Caco-2 (cell line): ENCODE data around the gene TMCC2. TPM values are rescaled to one million over a fixed set of nuclear protein-coding genes. Genes with fewer than 3 reads are reported as not detected.

Experiments used
- BruUV-seq: library from RNA; stranded (reverse); fragments of 400-500 nt; replicated peaks from 2 replicates; lab custom pipeline; 2021; lab: Mats Ljungman, UMichigan
- CTCF ChIA-PET: fragments of 300-600 bp; sonication (Branson Sonifier 250); formaldehyde crosslinking; loops from one replicate; lab custom pipeline; 2022; ENCODE audit warnings: antibody characterized with exemption; lab: Charles Lee
- POLR2A ChIA-PET: fragments of 300-600 bp; sonication (Branson Sonifier 250); formaldehyde crosslinking; loops from one replicate; lab custom pipeline; 2022; ENCODE audit warnings: antibody characterized with exemption; lab: Charles Lee
- DNase-seq, 2 experiments: peaks; one replicate each; pipeline versions ENCODE4 v3.0.0 to v3.0.0-alpha.2; 2020 to 2022
- H3K27me3 ChIP-seq: replicated peaks from 2 replicates; pipeline ENCODE4 v1.6.0; 2011; ENCODE audit warnings: low read length; ENCODE audit not compliant: control insufficient read depth, insufficient read depth
- H3K36me3 ChIP-seq: 2 replicates; pipeline ENCODE4 v1.5.1; 2011; ENCODE audit warnings: low read length; ENCODE audit not compliant: control insufficient read depth, insufficient read depth
- H3K4me1 ChIP-seq: fragments of 250-450 bp; sonication (Bioruptor Pico); 2 replicates; pipeline ENCODE4 v1.5.1; 2020; ENCODE audit warnings: mild to moderate bottlenecking
- H3K4me3 ChIP-seq: 2 replicates; pipeline ENCODE4 v1.5.1; 2011; ENCODE audit warnings: low read depth, mild to moderate bottlenecking, control low read depth, low read length
- H3K9me3 ChIP-seq: fragments of 250-450 bp; sonication (Bioruptor Pico); 2 replicates; pipeline ENCODE4 v1.5.1; 2020; ENCODE audit warnings: mild to moderate bottlenecking, moderate library complexity
- H3K27ac Mint-ChIP-seq: one replicate; pipeline ENCODE4 v1.8.0; 2022; ENCODE audit warnings: mixed read lengths; ENCODE audit not compliant: unreplicated experiment
- H3K27me3 Mint-ChIP-seq: one replicate; pipeline ENCODE4 v1.8.0; 2022; ENCODE audit warnings: mixed read lengths; ENCODE audit not compliant: insufficient read depth, unreplicated experiment
- H3K36me3 Mint-ChIP-seq: one replicate; pipeline ENCODE4 v1.8.0; 2022; ENCODE audit warnings: mild to moderate bottlenecking, mixed read lengths; ENCODE audit not compliant: insufficient read depth, unreplicated experiment
- H3K4me1 Mint-ChIP-seq: one replicate; pipeline ENCODE4 v1.8.0; 2022; ENCODE audit warnings: low read depth, mixed read lengths; ENCODE audit not compliant: unreplicated experiment
- H3K4me3 Mint-ChIP-seq: one replicate; pipeline ENCODE4 v1.8.0; 2022; ENCODE audit warnings: mild to moderate bottlenecking, moderate library complexity, mixed read lengths; ENCODE audit not compliant: unreplicated experiment
- H3K9me3 Mint-ChIP-seq: one replicate; pipeline ENCODE4 v1.8.0; 2022; ENCODE audit warnings: mixed read lengths; ENCODE audit not compliant: unreplicated experiment
- intact Hi-C: fragments of 100-400 bp; cut with micrococcal nuclease; formaldehyde crosslinking; loops from one replicate; pipeline ENCODE4 v1.10.0; 2022; ENCODE audit not compliant: unreplicated experiment
- total RNA-seq: library from RNA; stranded (reverse); gene quantifications from 2 replicates; pipeline ENCODE4 v1.2.3, GENCODE V29; 2022
- TF ChIP-seq, protein P1 (sequence below), 2 experiments: fragments of 200-600 bp in 1 of 2; IDR thresholded peaks; 1 replicate in 1 of 2; 2 replicates in 1 of 2; pipeline versions ENCODE4 v1.5.1 to v1.8.0; 2011 to 2022; ENCODE audit warnings: antibody characterized with exemption in 1 of 2, control low read depth in 1 of 2, inconsistent platforms in 1 of 2, low read depth in 1 of 2, low read length in 1 of 2, mild to moderate bottlenecking in 1 of 2, moderate library complexity in 1 of 2; ENCODE audit not compliant: insufficient read depth in 1 of 2, severe bottlenecking in 1 of 2, unreplicated experiment in 1 of 2

TMCC2 gene
- total RNA-seq, 1 experiment from 2014 or later, result 0.91 TPM

DNA sequence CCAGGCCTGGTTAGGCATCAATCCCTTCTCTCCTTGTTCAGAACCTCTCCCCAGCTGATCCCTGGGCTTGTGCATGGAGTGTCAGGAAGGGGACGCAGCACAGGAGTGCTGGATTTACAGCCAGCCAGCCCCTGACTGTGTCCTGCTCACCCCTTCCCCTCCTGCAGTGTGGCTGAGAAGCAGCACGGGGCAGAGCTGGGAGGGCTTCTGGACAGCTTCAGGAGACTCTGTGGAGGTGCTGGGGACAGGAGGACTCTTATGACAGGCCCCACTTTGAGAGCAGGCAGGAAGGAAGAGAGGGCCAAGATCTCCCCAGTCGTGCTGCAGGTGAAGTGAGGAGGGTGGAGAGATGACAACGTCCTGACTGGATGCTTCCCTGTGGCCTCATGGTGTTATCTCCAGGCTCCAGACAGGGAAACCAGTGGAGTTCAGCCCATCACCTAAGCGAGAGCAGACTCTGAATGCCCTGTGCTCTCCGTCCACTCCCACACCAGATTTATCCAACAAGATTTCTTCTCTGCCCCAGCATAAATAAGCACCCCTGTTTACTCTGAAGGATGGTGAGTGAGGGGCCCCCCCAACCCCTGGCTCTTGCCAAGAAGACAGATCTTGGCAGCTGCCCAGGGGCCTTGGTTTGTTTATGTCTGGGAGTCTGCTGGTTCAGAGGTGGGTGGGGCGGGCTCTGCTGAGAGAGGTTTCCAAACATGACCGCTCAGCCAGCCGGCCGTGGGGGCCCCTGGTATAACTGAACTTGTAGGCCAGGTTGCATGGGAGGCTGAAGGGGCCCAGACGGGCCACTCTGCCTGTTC lies 21.3 kb downstream of the TMCC2 start:
- ChIA-PET POLR2A (no interaction called here), CTCF (no interaction called here)
- no TSS peak for BruUV-seq
- Histone ChIP-seq H3K9me3 (no peaks in the 10 kb centered on the region), H3K4me3 (no peak overlapping the region), H3K36me3 (no peaks in the 10 kb centered on the region), H3K4me1 (no peaks in the 10 kb centered on the region), H3K27me3 (no peaks in the 10 kb centered on the region)
- no peaks in the 10 kb centered on the region for H3K4me1 Mint-ChIP-seq
- TF ChIP-seq, protein P1, sequence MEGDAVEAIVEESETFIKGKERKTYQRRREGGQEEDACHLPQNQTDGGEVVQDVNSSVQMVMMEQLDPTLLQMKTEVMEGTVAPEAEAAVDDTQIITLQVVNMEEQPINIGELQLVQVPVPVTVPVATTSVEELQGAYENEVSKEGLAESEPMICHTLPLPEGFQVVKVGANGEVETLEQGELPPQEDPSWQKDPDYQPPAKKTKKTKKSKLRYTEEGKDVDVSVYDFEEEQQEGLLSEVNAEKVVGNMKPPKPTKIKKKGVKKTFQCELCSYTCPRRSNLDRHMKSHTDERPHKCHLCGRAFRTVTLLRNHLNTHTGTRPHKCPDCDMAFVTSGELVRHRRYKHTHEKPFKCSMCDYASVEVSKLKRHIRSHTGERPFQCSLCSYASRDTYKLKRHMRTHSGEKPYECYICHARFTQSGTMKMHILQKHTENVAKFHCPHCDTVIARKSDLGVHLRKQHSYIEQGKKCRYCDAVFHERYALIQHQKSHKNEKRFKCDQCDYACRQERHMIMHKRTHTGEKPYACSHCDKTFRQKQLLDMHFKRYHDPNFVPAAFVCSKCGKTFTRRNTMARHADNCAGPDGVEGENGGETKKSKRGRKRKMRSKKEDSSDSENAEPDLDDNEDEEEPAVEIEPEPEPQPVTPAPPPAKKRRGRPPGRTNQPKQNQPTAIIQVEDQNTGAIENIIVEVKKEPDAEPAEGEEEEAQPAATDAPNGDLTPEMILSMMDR (IDR thresholded peaks at IDR 0.05; ENCODE audit: insufficient read depth in 1 of 2, low read depth in 1 of 2, low read length in 1 of 2, severe bottlenecking in 1 of 2, unreplicated experiment in 1 of 2), result no peak
- DNase-seq, result no peak
- intact Hi-C loops, result no loop called here
- H3K36me3 Mint-ChIP-seq, result no peaks in the 10 kb centered on the region
- H3K4me3 Mint-ChIP-seq, result no peak overlapping the region
- H3K27ac Mint-ChIP-seq, result no peak overlapping the region
- H3K27me3 Mint-ChIP-seq, result no peaks in the 10 kb centered on the region
- H3K9me3 Mint-ChIP-seq, result no peaks in the 10 kb centered on the region

DNA sequence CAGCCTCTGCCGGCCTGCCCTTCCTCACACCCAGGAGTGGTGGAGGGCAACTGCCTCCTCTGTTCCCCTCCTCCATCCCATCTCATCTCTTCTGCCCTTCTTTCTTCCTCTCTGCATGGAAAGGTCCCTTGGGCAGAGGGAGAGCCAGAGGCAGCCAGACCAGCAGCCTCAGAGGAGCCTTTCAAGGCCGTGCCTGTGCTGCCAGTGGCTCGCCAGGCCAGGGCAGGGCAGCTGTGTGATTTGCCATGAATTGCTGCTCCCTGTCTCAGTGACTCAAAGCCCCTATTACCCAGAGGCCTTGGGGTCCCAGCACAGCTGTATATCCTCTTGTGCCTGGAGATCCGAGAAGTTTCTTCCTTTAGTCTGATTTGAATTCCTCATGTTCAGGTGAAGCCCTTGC lies 21.9 kb downstream of the TMCC2 start:
- DNase-seq, result no peak
- no peaks in the 10 kb centered on the region for H3K4me1 ChIP-seq
- no peak overlapping the region for H3K4me3 ChIP-seq
- ChIA-PET CTCF (interaction anchor here (0.7 kb wide), 1 partner anchor 24 kb away, joined by 3 read pairs; no protein-coding TSS in a partner anchor), POLR2A (no interaction called here)
- TF ChIP-seq, protein P1 (IDR thresholded peaks at IDR 0.05; ENCODE audit: insufficient read depth in 1 of 2, low read depth in 1 of 2, low read length in 1 of 2, severe bottlenecking in 1 of 2, unreplicated experiment in 1 of 2), result no peak
- BruUV-seq, result no TSS peak
- H3K9me3 ChIP-seq, result no peaks in the 10 kb centered on the region
- H3K36me3 Mint-ChIP-seq, result no peaks in the 10 kb centered on the region
- H3K9me3 Mint-ChIP-seq, result no peaks in the 10 kb centered on the region
- no peak overlapping the region for H3K4me3 Mint-ChIP-seq
- no peak overlapping the region for H3K27ac Mint-ChIP-seq
- no peaks in the 10 kb centered on the region for H3K27me3 ChIP-seq
- intact Hi-C loops, result no loop called here
- no peaks in the 10 kb centered on the region for H3K27me3 Mint-ChIP-seq
- no peaks in the 10 kb centered on the region for H3K36me3 ChIP-seq
- no peaks in the 10 kb centered on the region for H3K4me1 Mint-ChIP-seq

DNA sequence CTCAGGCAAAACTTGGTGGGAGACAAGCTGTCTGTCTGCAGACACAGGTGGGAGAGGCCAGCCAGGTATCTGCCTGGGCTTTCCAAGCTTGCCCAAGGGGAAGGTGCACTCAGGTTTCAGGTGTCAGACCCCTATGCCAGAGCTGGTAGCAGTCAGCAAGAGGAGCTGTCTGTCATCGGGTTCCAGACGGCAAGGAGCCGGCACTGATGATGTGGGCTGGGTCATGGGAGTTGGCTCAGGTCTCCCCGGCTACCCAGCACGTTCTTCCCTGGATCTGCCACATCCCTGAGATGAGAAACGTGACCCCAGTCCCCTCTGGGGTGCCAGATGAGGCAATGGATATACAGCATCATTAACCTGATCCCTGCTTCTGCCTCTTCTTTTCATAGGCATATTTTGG lies 23.0 kb downstream of the TMCC2 start:
- no peaks in the 10 kb centered on the region for H3K4me1 Mint-ChIP-seq
- no peak overlapping the region for H3K27ac Mint-ChIP-seq
- no peaks in the 10 kb centered on the region for H3K36me3 ChIP-seq
- H3K9me3 Mint-ChIP-seq, result no peaks in the 10 kb centered on the region
- no peak overlapping the region for H3K4me3 ChIP-seq
- BruUV-seq, result no TSS peak
- intact Hi-C loops, result no loop called here
- POLR2A ChIA-PET, result no interaction called here
- TF ChIP-seq, protein P1 (IDR thresholded peaks at IDR 0.05; ENCODE audit: insufficient read depth in 1 of 2, low read depth in 1 of 2, low read length in 1 of 2, severe bottlenecking in 1 of 2, unreplicated experiment in 1 of 2), result no peak
- H3K36me3 Mint-ChIP-seq, result no peaks in the 10 kb centered on the region
- H3K4me1 ChIP-seq, result no peaks in the 10 kb centered on the region
- H3K27me3 ChIP-seq, result no peaks in the 10 kb centered on the region
- CTCF ChIA-PET, result interaction anchor here (1.1 kb wide), 1 partner anchor 15 kb away, joined by 4 read pairs; no protein-coding TSS in a partner anchor
- H3K4me3 Mint-ChIP-seq, result no peak overlapping the region
- no peak for DNase-seq
- H3K27me3 Mint-ChIP-seq, result no peaks in the 10 kb centered on the region
- no peaks in the 10 kb centered on the region for H3K9me3 ChIP-seq
